Fibroblast of lung (primary cell): Measurements from ENCODE around the gene STXBP4.

ENCODE experiments used
- CTCF ChIP-seq, 2 donors: IDR thresholded peaks in 1 of 2; conservative IDR thresholded peaks in 1 of 2; 1 replicate in 1 of 2; 2 replicates in 1 of 2; pipeline ENCODE4 v1.5.1; 2011 to 2012; ENCODE audit warnings: low read length in 2 of 2, control low read depth in 1 of 2, inconsistent platforms in 1 of 2, low read depth in 1 of 2, mild to moderate bottlenecking in 1 of 2
- EZH2 ChIP-seq: IDR thresholded peaks from 2 replicates; pipeline ENCODE4 v1.5.1; 2012; ENCODE audit warnings: low read length, control low read depth, mild to moderate bottlenecking; ENCODE audit errors: missing control alignments

GRCh38 chr17:55171634-55172328 lies 203.2 kb downstream of the STXBP4 start:
- no peak for TF ChIP-seq CTCF (conservative IDR thresholded peaks at IDR 0.05 in 1 of 2, IDR thresholded peaks at IDR 0.05 in 1 of 2; ENCODE audit: low read depth in 1 of 2, low read length in 2 of 2)
- TF ChIP-seq EZH2, result no peak
